WTC11 (cell line): Measurements from ENCODE around the gene CRADD. TPM values are rescaled to one million over a fixed set of nuclear protein-coding genes. Genes with fewer than 3 reads are reported as not detected.

Experiments used
- ATAC-seq: fragments of 200-7000 bp; cut with Tn5 transposase; 2 replicates; pipeline ENCODE4 v1.10.0; 2021; ENCODE audit warnings: mild to moderate bottlenecking, moderate library complexity
- CTCF ChIA-PET: fragments of 300-600 bp; sonication (Branson Sonifier 250); formaldehyde crosslinking; loops from one replicate; lab custom pipeline; 2021; ENCODE audit warnings: antibody characterized with exemption; lab: Charles Lee
- POLR2A ChIA-PET: fragments of 350-600 bp; sonication (Branson Sonifier 250); formaldehyde crosslinking; loops from one replicate; lab custom pipeline; 2021; ENCODE audit warnings: antibody characterized with exemption; lab: Charles Lee
- DNase-seq: peaks from one replicate; pipeline ENCODE4 v3.0.0; 2021; ENCODE audit warnings: low spot score
- H3K27ac Mint-ChIP-seq: 2 replicates; pipeline ENCODE4 v1.8.0; 2021; ENCODE audit warnings: mixed read lengths
- H3K27me3 Mint-ChIP-seq: 2 replicates; pipeline ENCODE4 v1.8.0; 2021; ENCODE audit warnings: low read depth, mild to moderate bottlenecking, moderate library complexity, mixed read lengths
- H3K36me3 Mint-ChIP-seq: 2 replicates; pipeline ENCODE4 v1.8.0; 2021; ENCODE audit warnings: mixed read lengths
- H3K4me1 Mint-ChIP-seq: 2 replicates; pipeline ENCODE4 v1.8.0; 2022; ENCODE audit warnings: mixed read lengths
- H3K4me3 Mint-ChIP-seq: 2 replicates; pipeline ENCODE4 v1.8.0; 2021; ENCODE audit warnings: mild to moderate bottlenecking, moderate library complexity, mixed read lengths
- H3K9me3 Mint-ChIP-seq: 2 replicates; pipeline ENCODE4 v1.8.0; 2021; ENCODE audit warnings: mixed read lengths
- ARID4B ChIP-seq: sonication (generic); formaldehyde crosslinking; IDR thresholded peaks from 2 replicates; pipeline ENCODE4 v1.8.0; 2023; ENCODE audit warnings: missing genetic modification reagents, mild to moderate bottlenecking, borderline replicate concordance
- CREB1 ChIP-seq: sonication (generic); formaldehyde crosslinking; IDR thresholded peaks from 2 replicates; pipeline ENCODE4 v1.8.0; 2023; ENCODE audit warnings: mild to moderate bottlenecking, missing genetic modification reagents
- CREM ChIP-seq: sonication (generic); formaldehyde crosslinking; IDR thresholded peaks from 2 replicates; pipeline ENCODE4 v1.8.1; 2022; ENCODE audit warnings: mild to moderate bottlenecking, missing genetic modification reagents, moderate library complexity
- FOXJ3 ChIP-seq: sonication (generic); formaldehyde crosslinking; IDR thresholded peaks from 2 replicates; pipeline ENCODE4 v1.9.0; 2021; ENCODE audit warnings: missing genetic modification reagents, mild to moderate bottlenecking, borderline replicate concordance
- FOXK1 ChIP-seq: sonication (generic); formaldehyde crosslinking; IDR thresholded peaks from 2 replicates; pipeline ENCODE4 v1.8.0; 2022; ENCODE audit warnings: mild to moderate bottlenecking, moderate library complexity, missing genetic modification reagents
- GTF2I ChIP-seq: fragments of 250-450 bp; sonication (Bioruptor Pico); conservative IDR thresholded peaks from 2 replicates; pipeline ENCODE4 v1.4.0; 2021; ENCODE audit warnings: mild to moderate bottlenecking
- IRF1 ChIP-seq: sonication (generic); formaldehyde crosslinking; IDR thresholded peaks from 2 replicates; pipeline ENCODE4 v1.8.0; 2023; ENCODE audit warnings: missing genetic modification reagents
- JAZF1 ChIP-seq: fragments of 250-450 bp; sonication (Bioruptor Pico); IDR thresholded peaks from 2 replicates; pipeline ENCODE4 v1.9.0; 2021; ENCODE audit warnings: moderate library complexity, mild to moderate bottlenecking, inconsistent platforms
- NFE2L1 ChIP-seq: sonication (generic); formaldehyde crosslinking; IDR thresholded peaks from 2 replicates; pipeline ENCODE4 v1.8.1; 2023; ENCODE audit warnings: missing genetic modification reagents
- OVOL2 ChIP-seq: fragments of 250-450 bp; sonication (Bioruptor Pico); IDR thresholded peaks from 2 replicates; pipeline ENCODE4 v1.9.0; 2021; ENCODE audit warnings: mild to moderate bottlenecking, borderline replicate concordance
- PRRX2 ChIP-seq: fragments of 250-450 bp; sonication (Bioruptor Pico); IDR thresholded peaks from 2 replicates; pipeline ENCODE4 v1.8.0; 2021; ENCODE audit warnings: mild to moderate bottlenecking
- STAT6 ChIP-seq: sonication (generic); formaldehyde crosslinking; conservative IDR thresholded peaks from 2 replicates; pipeline ENCODE4 v1.8.1; 2023; ENCODE audit warnings: mild to moderate bottlenecking, low read depth, missing genetic modification reagents, moderate library complexity
- TCF7 ChIP-seq: sonication (generic); formaldehyde crosslinking; IDR thresholded peaks from 2 replicates; pipeline ENCODE4 v1.8.0; 2022; ENCODE audit warnings: mild to moderate bottlenecking, low read depth, missing genetic modification reagents, moderate library complexity
- TP53 ChIP-seq: sonication (generic); formaldehyde crosslinking; IDR thresholded peaks from 2 replicates; pipeline ENCODE4 v1.8.1; 2023; ENCODE audit warnings: mild to moderate bottlenecking, missing genetic modification reagents
- USF1 ChIP-seq: sonication (generic); formaldehyde crosslinking; IDR thresholded peaks from 2 replicates; pipeline ENCODE4 v1.8.0; 2022; ENCODE audit warnings: mild to moderate bottlenecking, missing genetic modification reagents
- ZNF121 ChIP-seq: sonication (generic); formaldehyde crosslinking; IDR thresholded peaks from 2 replicates; pipeline ENCODE4 v1.8.0; 2023; ENCODE audit warnings: missing genetic modification reagents
- ZNF232 ChIP-seq: sonication (generic); formaldehyde crosslinking; IDR thresholded peaks from 2 replicates; pipeline ENCODE4 v1.8.0; 2022; ENCODE audit warnings: mild to moderate bottlenecking, missing genetic modification reagents
- ZNF263 ChIP-seq: sonication (generic); formaldehyde crosslinking; IDR thresholded peaks from 2 replicates; pipeline ENCODE4 v1.8.1; 2022; ENCODE audit warnings: low read depth, mild to moderate bottlenecking, moderate library complexity, missing genetic modification reagents
- ZNF281 ChIP-seq: sonication (generic); formaldehyde crosslinking; IDR thresholded peaks from 2 replicates; pipeline ENCODE4 v1.8.0; 2023; ENCODE audit warnings: mild to moderate bottlenecking, missing genetic modification reagents
- ZNF317 ChIP-seq: sonication (generic); formaldehyde crosslinking; IDR thresholded peaks from 2 replicates; pipeline ENCODE4 v1.8.1; 2023; ENCODE audit warnings: low read depth, mild to moderate bottlenecking, moderate library complexity, missing genetic modification reagents, borderline replicate concordance
- ZNF671 ChIP-seq: fragments of 250-450 bp; sonication (Bioruptor Pico); IDR thresholded peaks from 2 replicates; pipeline ENCODE4 v1.8.0; 2021; ENCODE audit warnings: mild to moderate bottlenecking
- total RNA-seq: library from RNA; stranded (reverse); gene quantifications from 3 replicates; pipeline ENCODE4 v1.2.3, GENCODE V29; 2021

The CRADD gene
- total RNA-seq, 1 experiment from 2014 or later, result 11.6 TPM

- Mint-ChIP-seq H3K4me3 (no peak overlapping the region), H3K4me1 (peaks cover 25% of the 10 kb centered on the region), H3K27ac (no peak overlapping the region)
- POLR2A ChIA-PET, result no interaction called here
- DNase-seq, result no peak
- TF ChIP-seq ZNF317 (no peak), FOXJ3 (CRISPR knock-in tag) (no peak), ZNF232 (CRISPR knock-in tag) (no peak), OVOL2 (CRISPR knock-in tag) (no peak)
- TF ChIP-seq, all 79 proteins: peak for 0
- CTCF ChIA-PET, result interaction anchor here (0.9 to 1.5 kb wide), 3 partner anchors 16 to 353 kb away, joined by 3 to 6 read pairs (median 3); no protein-coding TSS in a partner anchor
- Mint-ChIP-seq H3K27me3 (no peaks in the 10 kb centered on the region), H3K9me3 (peaks cover 20% of the 10 kb centered on the region), H3K36me3 (peaks cover 19% of the 10 kb centered on the region)
- ATAC-seq, result no peak
These were observed 71.7 kb downstream of the CRADD start for GRCh38 chr12:93748672-93749383.

- no peak for DNase-seq
- Mint-ChIP-seq H3K9me3 (peaks cover 27% of the 10 kb centered on the region), H3K36me3 (peaks cover 26% of the 10 kb centered on the region), H3K27me3 (no peaks in the 10 kb centered on the region; the same call in 1 of the 2 replicates), H3K4me3 (no peak overlapping the region), H3K4me1 (peaks cover 18% of the 10 kb centered on the region), H3K27ac (no peak overlapping the region)
- ATAC-seq, result no peak
- POLR2A ChIA-PET, result no interaction called here
- CTCF ChIA-PET, result interaction anchor here (1.3 to 1.5 kb wide), 2 partner anchors 16 to 353 kb away, joined by 3 to 6 read pairs; no protein-coding TSS in a partner anchor
- TF ChIP-seq ZNF281 (CRISPR knock-in tag), result no peak
- TF ChIP-seq TCF7 (CRISPR knock-in tag), result no peak
- no peak for TF ChIP-seq ZNF263
- TF ChIP-seq CREB1 (CRISPR knock-in tag), result no peak
- TF ChIP-seq ZNF121 (CRISPR knock-in tag), result no peak
- no peak for TF ChIP-seq IRF1 (CRISPR knock-in tag)
- TF ChIP-seq ZNF671, result no peak
- no peak for TF ChIP-seq TP53 (CRISPR knock-in tag)
- TF ChIP-seq FOXK1, result no peak
- no peak for TF ChIP-seq CREM (CRISPR knock-in tag)
- no peak for TF ChIP-seq GTF2I
- TF ChIP-seq JAZF1 (CRISPR knock-in tag), result no peak
- TF ChIP-seq PRRX2 (CRISPR knock-in tag), result no peak
- no peak for TF ChIP-seq USF1 (CRISPR knock-in tag)
- no peak for TF ChIP-seq NFE2L1 (CRISPR knock-in tag)
- no peak for TF ChIP-seq ARID4B
- no peak for TF ChIP-seq STAT6 (CRISPR knock-in tag)
These were observed 72.3 kb downstream of the CRADD start for GRCh38 chr12:93749515-93749914.
